Fibroblast of lung (primary cell): ENCODE results near the gene CTTN. TPM values are rescaled to one million over a fixed set of nuclear protein-coding genes. Genes with fewer than 3 reads are reported as not detected.

Experiments used
- DNase-seq, 2 donors: peaks; one replicate each; pipeline versions ENCODE4 v3.0.0 to v3.0.0-alpha.2; 2010; ENCODE audit warnings: low read depth in 2 of 2
- H2AFZ ChIP-seq: 2 replicates; pipeline ENCODE4 v1.5.1; 2012; ENCODE audit warnings: low read length, control low read depth, inconsistent platforms
- H3K27ac ChIP-seq: 2 replicates; pipeline ENCODE4 v1.5.1; 2011; ENCODE audit warnings: low read length, control low read depth; ENCODE audit not compliant: insufficient read depth
- H3K27me3 ChIP-seq: 2 replicates; pipeline ENCODE4 v1.5.1; 2011; ENCODE audit warnings: mild to moderate bottlenecking, low read length; ENCODE audit not compliant: control insufficient read depth, insufficient read depth
- H3K36me3 ChIP-seq: 2 replicates; pipeline ENCODE4 v1.5.1; 2011; ENCODE audit warnings: low read length; ENCODE audit not compliant: control insufficient read depth, insufficient read depth
- H3K4me1 ChIP-seq: 2 replicates; pipeline ENCODE4 v1.5.1; 2011; ENCODE audit warnings: low read length; ENCODE audit not compliant: control insufficient read depth, insufficient read depth; ENCODE audit errors: extremely low read depth
- H3K4me2 ChIP-seq: 2 replicates; pipeline ENCODE4 v1.5.1; 2011; ENCODE audit warnings: low read length, control low read depth; ENCODE audit not compliant: insufficient read depth; ENCODE audit errors: extremely low read depth
- H3K4me3 ChIP-seq, 4 experiments: fragments of 200-600 bp in 1 of 4; sonication (generic) in 1 of 4; replicated peaks in 1 of 4; 2 replicates each; pipeline ENCODE4 v1.5.1; 2011 to 2016; ENCODE audit warnings: low read length in 4 of 4, low read depth in 3 of 4, mild to moderate bottlenecking in 3 of 4, control low read depth in 2 of 4, inconsistent platforms in 1 of 4, mixed read lengths in 1 of 4; ENCODE audit not compliant: insufficient read depth in 1 of 4; ENCODE audit errors: control extremely low read depth in 1 of 4
- H3K79me2 ChIP-seq: 2 replicates; pipeline ENCODE4 v1.5.1; 2012; ENCODE audit warnings: mild to moderate bottlenecking, low read length, inconsistent platforms; ENCODE audit not compliant: control insufficient read depth, insufficient read depth
- H3K9ac ChIP-seq: 2 replicates; pipeline ENCODE4 v1.5.1; 2011; ENCODE audit warnings: mild to moderate bottlenecking, low read length, control low read depth; ENCODE audit not compliant: insufficient read depth
- H3K9me3 ChIP-seq: 2 replicates; pipeline ENCODE4 v1.5.1; 2012; ENCODE audit warnings: low read depth, low read length; ENCODE audit not compliant: control insufficient read depth, insufficient read depth
- H4K20me1 ChIP-seq: 2 replicates; pipeline ENCODE4 v1.5.1; 2011; ENCODE audit warnings: low read length; ENCODE audit not compliant: control insufficient read depth, insufficient read depth; ENCODE audit errors: extremely low read depth
- EZH2 ChIP-seq: IDR thresholded peaks from 2 replicates; pipeline ENCODE4 v1.5.1; 2012; ENCODE audit warnings: low read length, control low read depth, mild to moderate bottlenecking; ENCODE audit errors: missing control alignments
- polyA plus RNA-seq, 2 donors: library from polyadenylated mRNA; depleted of rRNA in 1 of 2; stranded (reverse) in 1 of 2; unstranded in 1 of 2; fragments of >200 nt; gene quantifications; 2 replicates each; pipeline ENCODE4 v1.2.1, GENCODE V29; 2011 to 2012; ENCODE audit warnings: missing spikeins in 1 of 2
- total RNA-seq: library from RNA; depleted of rRNA; stranded (reverse); fragments of >200 nt; gene quantifications from 2 replicates; pipeline ENCODE4 v1.2.1, GENCODE V29; 2014
- TF ChIP-seq, protein P1 (sequence below), 2 donors: IDR thresholded peaks in 1 of 2; conservative IDR thresholded peaks in 1 of 2; 1 replicate in 1 of 2; 2 replicates in 1 of 2; pipeline ENCODE4 v1.5.1; 2011 to 2012; ENCODE audit warnings: low read length in 2 of 2, control low read depth in 1 of 2, inconsistent platforms in 1 of 2, low read depth in 1 of 2, mild to moderate bottlenecking in 1 of 2

CTTN gene
- total and polyA plus RNA-seq, 2 donors (not counting 1 experiment from before 2014, with no cell fraction given): 198 to 428 TPM

GRCh38 chr11:70394211-70394950, 3.9 kb upstream of the CTTN start:
- H4K20me1 ChIP-seq: no peaks in the 10 kb centered on the region
- no peak overlapping the region for H3K4me2 ChIP-seq
- no peak for TF ChIP-seq EZH2
- TF ChIP-seq, protein P1, sequence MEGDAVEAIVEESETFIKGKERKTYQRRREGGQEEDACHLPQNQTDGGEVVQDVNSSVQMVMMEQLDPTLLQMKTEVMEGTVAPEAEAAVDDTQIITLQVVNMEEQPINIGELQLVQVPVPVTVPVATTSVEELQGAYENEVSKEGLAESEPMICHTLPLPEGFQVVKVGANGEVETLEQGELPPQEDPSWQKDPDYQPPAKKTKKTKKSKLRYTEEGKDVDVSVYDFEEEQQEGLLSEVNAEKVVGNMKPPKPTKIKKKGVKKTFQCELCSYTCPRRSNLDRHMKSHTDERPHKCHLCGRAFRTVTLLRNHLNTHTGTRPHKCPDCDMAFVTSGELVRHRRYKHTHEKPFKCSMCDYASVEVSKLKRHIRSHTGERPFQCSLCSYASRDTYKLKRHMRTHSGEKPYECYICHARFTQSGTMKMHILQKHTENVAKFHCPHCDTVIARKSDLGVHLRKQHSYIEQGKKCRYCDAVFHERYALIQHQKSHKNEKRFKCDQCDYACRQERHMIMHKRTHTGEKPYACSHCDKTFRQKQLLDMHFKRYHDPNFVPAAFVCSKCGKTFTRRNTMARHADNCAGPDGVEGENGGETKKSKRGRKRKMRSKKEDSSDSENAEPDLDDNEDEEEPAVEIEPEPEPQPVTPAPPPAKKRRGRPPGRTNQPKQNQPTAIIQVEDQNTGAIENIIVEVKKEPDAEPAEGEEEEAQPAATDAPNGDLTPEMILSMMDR (conservative IDR thresholded peaks at IDR 0.05 in 1 of 2, IDR thresholded peaks at IDR 0.05 in 1 of 2; ENCODE audit: low read depth in 1 of 2, low read length in 2 of 2): no peak
- no peak overlapping the region for H2AFZ ChIP-seq
- H3K4me1 ChIP-seq: peaks cover 4% of the 10 kb centered on the region
- peaks cover 28% of the 10 kb centered on the region for H3K79me2 ChIP-seq
- no peak overlapping the region for H3K27ac ChIP-seq
- no peak overlapping the region for H3K4me3 ChIP-seq
- H3K9me3 ChIP-seq: no peaks in the 10 kb centered on the region
- H3K9ac ChIP-seq: no peak overlapping the region
- no peaks in the 10 kb centered on the region for H3K27me3 ChIP-seq
- no peaks in the 10 kb centered on the region for H3K36me3 ChIP-seq
- DNase-seq: no peak

DNA sequence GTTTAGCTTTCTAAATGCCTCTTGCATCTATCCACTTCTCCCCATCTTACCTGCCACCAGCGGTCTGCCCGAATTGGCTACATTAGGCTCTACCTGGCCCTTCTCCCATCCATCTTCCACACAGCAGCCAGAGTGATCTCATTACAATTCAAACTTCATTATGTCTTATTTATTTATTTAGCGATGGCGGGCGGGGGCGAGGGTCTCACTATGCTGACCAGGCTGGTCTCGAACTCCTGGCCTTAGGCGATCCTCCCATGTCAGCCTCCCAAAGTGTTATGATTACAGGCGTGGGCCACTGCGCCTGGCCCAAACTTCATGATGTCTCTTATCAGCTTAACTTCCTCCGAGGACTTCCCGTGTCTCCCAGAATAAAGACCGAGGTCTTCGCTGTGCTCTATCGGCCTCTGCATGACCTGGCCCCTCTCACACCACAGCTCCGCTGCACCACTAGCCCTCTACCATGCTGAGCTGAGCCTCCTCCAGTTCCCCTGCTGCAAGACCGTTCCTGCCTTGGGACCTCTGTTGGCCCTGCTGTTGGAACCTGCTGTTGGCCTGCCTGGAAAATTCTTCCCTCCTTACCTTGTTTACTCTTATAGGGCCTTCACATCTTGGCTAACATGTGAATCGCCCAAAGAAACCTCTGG, 870 bp upstream of the CTTN start:
- H3K36me3 ChIP-seq: peaks cover 2% of the 10 kb centered on the region
- H3K79me2 ChIP-seq: peaks cover 55% of the 10 kb centered on the region
- peak overlapping the region; percentile 95 for H3K27ac ChIP-seq
- H3K9me3 ChIP-seq: no peaks in the 10 kb centered on the region
- peak overlapping the region; percentile 98 for H3K4me2 ChIP-seq
- no peaks in the 10 kb centered on the region for H3K27me3 ChIP-seq
- peak overlapping the region; percentile 94 for H3K9ac ChIP-seq
- no peak for TF ChIP-seq EZH2
- TF ChIP-seq, protein P1 (conservative IDR thresholded peaks at IDR 0.05 in 1 of 2, IDR thresholded peaks at IDR 0.05 in 1 of 2; ENCODE audit: low read depth in 1 of 2, low read length in 2 of 2): no peak
- peaks cover 13% of the 10 kb centered on the region for H3K4me1 ChIP-seq
- peaks cover 5% of the 10 kb centered on the region for H4K20me1 ChIP-seq
- H3K4me3 ChIP-seq: peak overlapping the region; percentile 68 to 93 (median 88)
- peak; percentile 20 to 29 for DNase-seq
- peak overlapping the region; percentile 86 for H2AFZ ChIP-seq

DNA sequence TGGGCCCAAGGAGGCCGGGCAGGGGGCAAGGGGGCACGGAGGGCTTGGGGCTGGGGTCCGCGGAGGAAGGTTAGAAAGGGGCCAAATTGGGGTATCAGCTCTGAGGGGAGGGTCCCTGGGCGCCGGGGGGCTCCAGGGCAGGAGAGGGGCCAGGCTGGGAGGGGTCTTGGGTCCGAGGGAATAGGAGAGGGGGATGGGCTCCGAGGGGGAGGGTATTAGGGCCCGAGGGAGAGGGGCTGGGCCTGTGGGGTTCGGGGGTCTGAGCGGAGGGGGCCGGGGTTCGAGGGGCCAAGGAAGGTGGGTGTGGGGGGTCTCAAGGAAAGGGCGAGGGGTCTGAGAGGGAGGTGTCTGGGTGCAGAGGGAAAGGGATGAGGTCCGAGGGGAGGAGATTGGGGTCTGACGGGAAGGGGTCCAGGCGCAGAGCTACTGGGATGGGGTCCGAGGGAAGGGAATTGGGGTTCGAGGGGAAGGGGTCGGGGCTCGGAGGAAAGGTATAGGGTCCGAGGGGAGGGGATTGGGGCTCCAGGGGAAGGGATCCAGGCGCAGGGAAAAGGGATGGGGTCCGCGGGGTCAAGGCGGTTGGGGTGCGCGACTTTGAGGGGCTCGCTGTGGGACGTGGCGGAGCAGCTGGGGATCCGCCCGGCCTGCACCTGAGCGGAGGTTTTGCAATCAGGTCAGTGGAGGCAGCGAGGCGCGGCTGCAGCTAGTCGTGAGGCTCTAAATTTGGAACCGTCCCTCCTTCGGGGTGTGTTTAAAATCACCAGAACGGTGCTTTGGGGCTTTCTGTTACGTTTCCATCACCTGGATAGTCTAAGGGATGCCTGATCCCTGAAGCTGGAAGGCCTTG, 728 bp downstream of the CTTN start:
- H3K27ac ChIP-seq: peak overlapping the region; percentile 95
- no peak for DNase-seq
- peaks cover 68% of the 10 kb centered on the region for H3K79me2 ChIP-seq
- TF ChIP-seq, protein P1 (conservative IDR thresholded peaks at IDR 0.05 in 1 of 2, IDR thresholded peaks at IDR 0.05 in 1 of 2; ENCODE audit: low read depth in 1 of 2, low read length in 2 of 2): no peak
- TF ChIP-seq EZH2: no peak
- no peak overlapping the region for H2AFZ ChIP-seq
- H3K9me3 ChIP-seq: no peaks in the 10 kb centered on the region
- H3K4me1 ChIP-seq: peaks cover 13% of the 10 kb centered on the region
- H3K4me2 ChIP-seq: peak overlapping the region; percentile 84
- peaks cover 5% of the 10 kb centered on the region for H4K20me1 ChIP-seq
- no peaks in the 10 kb centered on the region for H3K27me3 ChIP-seq
- peaks cover 2% of the 10 kb centered on the region for H3K36me3 ChIP-seq
- H3K9ac ChIP-seq: peak overlapping the region; percentile 94
- peak overlapping the region; percentile 68 to 93 (median 80) for H3K4me3 ChIP-seq
